Progenitor cell of endocrine pancreas (in vitro differentiated cells): ENCODE measurements around the gene HOXB6. TPM values are rescaled to one million over a fixed set of nuclear protein-coding genes. Genes with fewer than 3 reads are reported as not detected.

ENCODE experiments used
- DNase-seq: peaks from one replicate; pipeline ENCODE4 v3.0.0; 2021; ENCODE audit warnings: low spot score; ENCODE audit not compliant: unreplicated experiment
- H3K27ac Mint-ChIP-seq: 2 replicates; pipeline ENCODE4 v1.8.0; 2021; ENCODE audit warnings: mild to moderate bottlenecking, moderate library complexity, mixed read lengths
- H3K27me3 Mint-ChIP-seq: 2 replicates; pipeline ENCODE4 v1.8.0; 2021; ENCODE audit warnings: mixed read lengths
- H3K36me3 Mint-ChIP-seq: 2 replicates; pipeline ENCODE4 v1.8.0; 2022; ENCODE audit warnings: mixed read lengths; ENCODE audit not compliant: insufficient read depth
- H3K4me1 Mint-ChIP-seq: 2 replicates; pipeline ENCODE4 v1.8.0; 2021; ENCODE audit warnings: low read depth, mixed read lengths
- H3K4me3 Mint-ChIP-seq: 2 replicates; pipeline ENCODE4 v1.8.0; 2021; ENCODE audit warnings: low read depth, mild to moderate bottlenecking, moderate library complexity, mixed read lengths
- H3K9me3 Mint-ChIP-seq: 2 replicates; pipeline ENCODE4 v1.8.0; 2021; ENCODE audit warnings: low read depth, mixed read lengths
- CTCF ChIP-seq: fragments of 200-600 bp; sonication (generic); IDR thresholded peaks from one replicate; pipeline ENCODE4 v1.5.0; 2021; ENCODE audit warnings: antibody characterized with exemption, mild to moderate bottlenecking; ENCODE audit not compliant: unreplicated experiment
- total RNA-seq: library from RNA; stranded (reverse); gene quantifications from 2 replicates; pipeline ENCODE4 v1.2.1, GENCODE V29; 2021

Gene HOXB6
- total RNA-seq, 1 donor from 2014 or later: 0.96 TPM

- peak within 1 kb of the TSS; percentile 11 for H3K4me3 Mint-ChIP-seq
- peaks cover 4% of the 10 kb centered on the region for H3K4me1 Mint-ChIP-seq
- DNase-seq: no peak
- H3K27ac Mint-ChIP-seq: no peak within 1 kb of the TSS
- H3K36me3 Mint-ChIP-seq: no peaks in the 10 kb centered on the region
- no peak for TF ChIP-seq CTCF
- H3K9me3 Mint-ChIP-seq: no peaks in the 10 kb centered on the region
- peaks cover 93% of the 10 kb centered on the region for H3K27me3 Mint-ChIP-seq
Observed at GRCh38 chr17:48626245-48627117, 21.7 kb upstream of the HOXB6 start, which contains the start of gene HOXB9. HOXB9 (minus strand) TSS chr17:48626358; CDS start chr17:48626269, 89 bp downstream.

GRCh38 chr17:48625495-48626244, 20.9 kb upstream of the HOXB6 start:
- H3K36me3 Mint-ChIP-seq: no peaks in the 10 kb centered on the region
- H3K4me3 Mint-ChIP-seq: no peak overlapping the region
- no peak overlapping the region for H3K27ac Mint-ChIP-seq
- H3K27me3 Mint-ChIP-seq: peaks cover 93% of the 10 kb centered on the region
- no peak for DNase-seq
- H3K4me1 Mint-ChIP-seq: peaks cover 4% of the 10 kb centered on the region
- H3K9me3 Mint-ChIP-seq: no peaks in the 10 kb centered on the region
- TF ChIP-seq CTCF: no peak

- TF ChIP-seq CTCF: no peak
- DNase-seq: no peak
- Mint-ChIP-seq H3K9me3 (no peaks in the 10 kb centered on the region), H3K4me1 (peaks cover 4% of the 10 kb centered on the region), H3K27ac (no peak overlapping the region), H3K27me3 (peaks cover 93% of the 10 kb centered on the region), H3K4me3 (no peak overlapping the region), H3K36me3 (no peaks in the 10 kb centered on the region)
Observed at GRCh38 chr17:48624544-48625494, 20.0 kb upstream of the HOXB6 start.

GRCh38 chr17:48624118-48624517, 19.3 kb upstream of the HOXB6 start:
- Mint-ChIP-seq H3K4me3 (no peak overlapping the region), H3K36me3 (no peaks in the 10 kb centered on the region), H3K27me3 (peaks cover 92% of the 10 kb centered on the region), H3K27ac (no peak overlapping the region), H3K4me1 (peaks cover 7% of the 10 kb centered on the region), H3K9me3 (no peaks in the 10 kb centered on the region)
- no peak for DNase-seq
- TF ChIP-seq CTCF: no peak
